ENCODE data around the gene TLX1. TPM values are rescaled to one million over a fixed set of nuclear protein-coding genes. Genes with fewer than 3 reads are reported as not detected.

The TLX1 gene
- total RNA-seq, 6 experiments from 2014 or later = not detected

DNA sequence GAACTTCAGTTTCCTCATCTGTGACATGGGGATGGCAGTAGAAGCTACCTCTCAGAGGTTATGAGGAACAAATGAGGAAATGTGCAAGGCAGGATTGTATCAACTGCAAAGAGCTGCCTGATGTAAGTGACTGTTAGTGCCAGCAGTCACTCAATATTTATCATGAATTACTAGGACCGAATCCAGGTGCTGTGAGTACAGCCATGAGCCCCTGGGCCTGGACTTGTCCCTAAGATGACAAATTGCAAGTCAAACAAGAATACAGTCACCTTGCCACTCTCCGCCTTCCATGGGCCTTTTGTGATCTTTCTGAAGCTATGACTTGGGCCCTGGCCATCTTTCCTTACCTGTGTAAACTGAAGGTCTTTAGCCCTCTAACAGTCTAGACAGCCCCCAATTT, 27.7 kb upstream of the TLX1 start:
- Mint-ChIP-seq H3K27ac (no peak overlapping the region), H3K27me3 (ENCODE audit: insufficient read depth) (peaks cover 54% of the 10 kb centered on the region), H3K4me3 (no peak overlapping the region), H3K4me1 (ENCODE audit: low read depth) (no peaks in the 10 kb centered on the region), H3K36me3 (ENCODE audit: low read depth) (no peaks in the 10 kb centered on the region), H3K9me3 (no peaks in the 10 kb centered on the region)
- TF ChIP-seq, protein P1, sequence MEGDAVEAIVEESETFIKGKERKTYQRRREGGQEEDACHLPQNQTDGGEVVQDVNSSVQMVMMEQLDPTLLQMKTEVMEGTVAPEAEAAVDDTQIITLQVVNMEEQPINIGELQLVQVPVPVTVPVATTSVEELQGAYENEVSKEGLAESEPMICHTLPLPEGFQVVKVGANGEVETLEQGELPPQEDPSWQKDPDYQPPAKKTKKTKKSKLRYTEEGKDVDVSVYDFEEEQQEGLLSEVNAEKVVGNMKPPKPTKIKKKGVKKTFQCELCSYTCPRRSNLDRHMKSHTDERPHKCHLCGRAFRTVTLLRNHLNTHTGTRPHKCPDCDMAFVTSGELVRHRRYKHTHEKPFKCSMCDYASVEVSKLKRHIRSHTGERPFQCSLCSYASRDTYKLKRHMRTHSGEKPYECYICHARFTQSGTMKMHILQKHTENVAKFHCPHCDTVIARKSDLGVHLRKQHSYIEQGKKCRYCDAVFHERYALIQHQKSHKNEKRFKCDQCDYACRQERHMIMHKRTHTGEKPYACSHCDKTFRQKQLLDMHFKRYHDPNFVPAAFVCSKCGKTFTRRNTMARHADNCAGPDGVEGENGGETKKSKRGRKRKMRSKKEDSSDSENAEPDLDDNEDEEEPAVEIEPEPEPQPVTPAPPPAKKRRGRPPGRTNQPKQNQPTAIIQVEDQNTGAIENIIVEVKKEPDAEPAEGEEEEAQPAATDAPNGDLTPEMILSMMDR (IDR thresholded peaks at IDR 0.05) = no peak
- no peak for DNase-seq

GRCh38 chr10:101106351-101106750, 24.7 kb upstream of the TLX1 start:
- no peak for DNase-seq
- Mint-ChIP-seq H3K36me3 (ENCODE audit: low read depth) (no peaks in the 10 kb centered on the region), H3K4me3 (no peak overlapping the region), H3K9me3 (no peaks in the 10 kb centered on the region), H3K27ac (no peak overlapping the region), H3K27me3 (ENCODE audit: insufficient read depth) (peaks cover 48% of the 10 kb centered on the region), H3K4me1 (ENCODE audit: low read depth) (no peaks in the 10 kb centered on the region)
- TF ChIP-seq, protein P1 (IDR thresholded peaks at IDR 0.05) = no peak

- Mint-ChIP-seq H3K27me3 (ENCODE audit: insufficient read depth) (peaks cover 43% of the 10 kb centered on the region), H3K36me3 (ENCODE audit: low read depth) (no peaks in the 10 kb centered on the region), H3K9me3 (no peaks in the 10 kb centered on the region), H3K27ac (no peak overlapping the region), H3K4me1 (ENCODE audit: low read depth) (no peaks in the 10 kb centered on the region), H3K4me3 (no peak overlapping the region)
- TF ChIP-seq, protein P1 (IDR thresholded peaks at IDR 0.05) = no peak
- DNase-seq = no peak
Observed at GRCh38 chr10:101107771-101108170, 23.3 kb upstream of the TLX1 start.

- Mint-ChIP-seq H3K27ac (no peak overlapping the region), H3K4me3 (no peak overlapping the region), H3K9me3 (no peaks in the 10 kb centered on the region), H3K4me1 (ENCODE audit: low read depth) (no peaks in the 10 kb centered on the region), H3K27me3 (ENCODE audit: insufficient read depth) (peaks cover 56% of the 10 kb centered on the region), H3K36me3 (ENCODE audit: low read depth) (no peaks in the 10 kb centered on the region)
- TF ChIP-seq, protein P1 (IDR thresholded peaks at IDR 0.05) = no peak
- no peak for DNase-seq
Observed at GRCh38 chr10:101110856-101111523, 20.1 kb upstream of the TLX1 start.

DNA sequence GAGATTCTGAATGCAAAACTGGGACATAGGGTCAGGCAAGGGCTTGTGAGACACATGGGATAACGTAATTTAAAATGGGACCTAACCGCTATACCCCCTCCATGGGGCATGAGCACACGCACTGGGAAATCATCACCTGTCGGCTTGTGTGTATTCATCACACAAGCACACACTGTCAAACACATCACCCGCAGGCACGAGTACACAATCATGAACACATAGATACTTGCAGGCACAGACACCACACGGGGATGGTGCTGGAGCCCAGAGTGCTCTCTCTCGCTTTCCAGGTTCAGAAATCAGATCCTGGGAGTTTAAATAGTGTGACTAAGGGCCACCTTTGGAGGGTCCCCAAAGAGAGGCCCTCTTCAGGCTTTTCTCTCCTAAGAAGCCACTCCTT, 19.6 kb upstream of the TLX1 start:
- no peaks in the 10 kb centered on the region for H3K4me1 Mint-ChIP-seq (ENCODE audit: low read depth)
- no peak for DNase-seq
- H3K9me3 Mint-ChIP-seq = no peaks in the 10 kb centered on the region
- H3K4me3 Mint-ChIP-seq = no peak overlapping the region
- H3K36me3 Mint-ChIP-seq (ENCODE audit: low read depth) = no peaks in the 10 kb centered on the region
- peaks cover 53% of the 10 kb centered on the region for H3K27me3 Mint-ChIP-seq (ENCODE audit: insufficient read depth)
- TF ChIP-seq, protein P1 (IDR thresholded peaks at IDR 0.05) = no peak
- no peak overlapping the region for H3K27ac Mint-ChIP-seq

Measured in HFFc6 (cell line).